ENCODE measurements around the gene FBXW5. TPM values are rescaled to one million over a fixed set of nuclear protein-coding genes. Genes with fewer than 3 reads are reported as not detected.

FBXW5 gene
- total and polyA plus RNA-seq, 10 of the 15 experiments (the other 5 are each of a cell fraction or from before 2014, with no cell fraction given): 0.21 to 97.3 (median 44.5) TPM

GRCh38 chr9:136944519-136945332 is at the start of gene FBXW5, which contains the start of gene C8G (continued):
- TF ChIP-seq NFYA (IDR thresholded peaks at IDR 0.05; ENCODE audit: borderline replicate concordance, low read depth, low read length) (no peak), ZNF217 (IDR thresholded peaks at IDR 0.05) (peak; percentile 94), ZBED1 (IDR thresholded peaks at IDR 0.05; ENCODE audit: borderline replicate concordance) (no peak), KLF5 (IDR thresholded peaks at IDR 0.05; ENCODE audit: partially characterized antibody) (peak; percentile 5), BHLHE40 (IDR thresholded peaks at IDR 0.05; ENCODE audit: borderline replicate concordance in 1 of 2, low read depth in 2 of 2, low read length in 1 of 2) (peak; percentile 58 to 83), ATF2 (IDR thresholded peaks at IDR 0.05; ENCODE audit: low read length) (no peak), DPF2 (IDR thresholded peaks at IDR 0.05) (peak; percentile 93; the same call in 1 of the 2 replicates), CEBPZ (IDR thresholded peaks at IDR 0.05; ENCODE audit: low read depth, low read length) (peak; percentile 65; the same call in 1 of the 2 replicates), PBX3 (IDR thresholded peaks at IDR 0.05; ENCODE audit: insufficient replicate concordance, low read depth, low read length) (no peak), ZNF24 (IDR thresholded peaks at IDR 0.05) (peak; percentile 32; the same call in 1 of the 2 replicates), NR2F1 (conservative IDR thresholded peaks at IDR 0.05) (peak; percentile 81; the same call in 1 of the 2 replicates), CBFB (IDR thresholded peaks at IDR 0.05; ENCODE audit: low read depth) (peak; percentile 54; the same call in 1 of the 2 replicates), GATAD2B (conservative IDR thresholded peaks at IDR 0.05; ENCODE audit: low read depth) (peak; percentile 99), CUX1 (IDR thresholded peaks at IDR 0.05; ENCODE audit: insufficient replicate concordance, low read depth, low read length) (peak; percentile 93), CTCF (IDR thresholded peaks at IDR 0.05 in 2 of 3, conservative IDR thresholded peaks at IDR 0.05 in 1 of 3; ENCODE audit: control insufficient read depth in 2 of 3, extremely low read depth in 1 of 3, insufficient read depth in 1 of 3, low read depth in 3 of 3, low read length in 3 of 3) (peak; percentile 95 to 98 (median 98); a peak in 5 of 6 replicates)
